Skeletal muscle tissue (tissue), 4 donors: ENCODE results near the gene MAP7. TPM values are rescaled to one million over a fixed set of nuclear protein-coding genes. Genes with fewer than 3 reads are reported as not detected.

Source experiments
- H3K27ac ChIP-seq: one replicate; pipeline ENCODE4 v1.7.0; 2013; ENCODE audit warnings: mild to moderate bottlenecking, low read depth, low read length, inconsistent platforms
- H3K27me3 ChIP-seq, 3 donors: one replicate each; pipeline ENCODE4 v1.7.0; 2013; ENCODE audit warnings: low read length in 3 of 3; ENCODE audit not compliant: control insufficient read depth in 3 of 3, insufficient read depth in 3 of 3
- H3K36me3 ChIP-seq, 3 donors: one replicate each; pipeline ENCODE4 v1.7.0; 2013; ENCODE audit warnings: low read length in 3 of 3; ENCODE audit not compliant: control insufficient read depth in 3 of 3, insufficient read depth in 3 of 3
- H3K4me1 ChIP-seq, 3 donors: one replicate each; pipeline ENCODE4 v1.7.0; 2013; ENCODE audit warnings: low read length in 3 of 3, mild to moderate bottlenecking in 3 of 3; ENCODE audit not compliant: control insufficient read depth in 3 of 3, insufficient read depth in 3 of 3
- H3K4me3 ChIP-seq, 3 donors: one replicate each; pipeline ENCODE4 v1.7.0; 2013; ENCODE audit warnings: low read length in 3 of 3
- H3K9ac ChIP-seq, 3 donors: one replicate each; pipeline ENCODE4 v1.7.0; 2013; ENCODE audit warnings: low read length in 3 of 3, mild to moderate bottlenecking in 3 of 3, moderate library complexity in 2 of 3, low read depth in 1 of 3
- H3K9me3 ChIP-seq, 3 donors: one replicate each; pipeline ENCODE4 v1.7.0; 2013; ENCODE audit warnings: low read length in 3 of 3; ENCODE audit not compliant: control insufficient read depth in 3 of 3
- total RNA-seq: library from RNA; depleted of rRNA; stranded (reverse); fragments of >200 nt; gene quantifications from one replicate; pipeline ENCODE4 v1.2.3, GENCODE V29; 2014
- donor health status: Osteomylitis.

The MAP7 gene
- total RNA-seq, 1 donor from 2014 or later = under 0.01 TPM

DNA sequence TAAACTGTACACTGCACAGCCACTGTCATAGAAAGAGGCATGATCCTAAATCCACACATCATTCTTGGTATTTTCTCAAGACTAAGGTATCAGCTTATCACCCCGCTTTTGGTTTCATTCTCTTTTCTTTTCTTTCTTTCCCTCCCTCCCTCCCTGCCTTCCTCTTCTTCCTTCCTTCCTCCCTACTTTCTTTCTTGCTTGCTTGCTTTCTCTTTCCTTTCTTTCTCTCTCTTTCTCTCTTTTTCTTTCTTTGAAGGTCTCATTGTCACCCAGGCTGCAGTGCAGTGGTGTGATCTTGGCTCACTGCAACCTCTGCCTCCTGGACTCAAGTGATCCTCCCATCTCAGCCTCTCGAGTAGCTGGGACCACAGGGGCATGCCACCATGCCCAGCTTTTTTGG, 81.1 kb downstream of the MAP7 start:
- no peak overlapping the region for H3K9ac ChIP-seq
- no peaks in the 10 kb centered on the region for H3K36me3 ChIP-seq
- H3K9me3 ChIP-seq = no peaks in the 10 kb centered on the region
- H3K4me1 ChIP-seq = no peaks in the 10 kb centered on the region
- no peak overlapping the region for H3K27ac ChIP-seq
- H3K4me3 ChIP-seq = no peak overlapping the region
- H3K27me3 ChIP-seq = no peaks in the 10 kb centered on the region

DNA sequence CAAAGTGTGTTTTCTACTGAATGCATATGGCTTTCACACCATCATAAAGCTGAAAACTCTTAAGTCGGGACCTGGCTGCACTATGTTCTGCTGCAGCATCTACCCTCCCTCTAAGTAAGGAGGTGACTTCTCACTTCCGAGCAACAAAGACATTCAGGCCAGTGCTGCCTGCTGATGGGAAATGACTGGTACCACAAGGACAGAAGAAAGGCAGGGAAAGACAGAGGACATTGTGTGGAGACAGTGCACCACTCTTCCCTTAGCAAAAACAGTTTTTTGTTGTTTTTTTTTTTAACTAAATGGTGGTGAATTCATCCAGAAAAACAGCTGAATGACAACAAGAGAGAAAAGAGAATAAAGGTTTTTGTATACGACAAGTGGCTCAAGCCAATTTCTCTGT, 81.5 kb downstream of the MAP7 start:
- H3K36me3 ChIP-seq = no peaks in the 10 kb centered on the region
- H3K27ac ChIP-seq = no peak overlapping the region
- H3K27me3 ChIP-seq = no peaks in the 10 kb centered on the region
- no peaks in the 10 kb centered on the region for H3K9me3 ChIP-seq
- H3K4me3 ChIP-seq = no peak overlapping the region
- no peak overlapping the region for H3K9ac ChIP-seq
- no peaks in the 10 kb centered on the region for H3K4me1 ChIP-seq

DNA sequence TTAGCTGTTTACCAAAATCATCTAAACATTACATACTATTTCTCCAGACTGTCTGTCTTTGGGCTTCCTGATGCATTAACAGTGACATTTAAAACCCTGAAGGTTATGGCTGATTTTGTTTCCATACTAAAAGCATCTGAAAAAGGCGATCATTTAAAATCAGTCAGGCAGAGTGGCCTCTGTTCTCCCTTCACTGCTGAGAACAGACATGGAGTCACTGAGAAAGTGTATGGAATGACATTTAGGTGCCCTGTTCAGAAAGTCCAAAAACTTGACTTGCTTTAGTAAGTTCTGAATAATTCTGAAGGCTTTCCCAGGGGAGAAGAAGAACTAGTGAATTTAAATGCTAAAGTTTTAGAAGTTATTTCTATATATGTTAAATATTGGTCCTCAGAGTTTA, 83.0 kb downstream of the MAP7 start:
- no peaks in the 10 kb centered on the region for H3K9me3 ChIP-seq
- H3K27ac ChIP-seq = no peak overlapping the region
- H3K4me1 ChIP-seq = no peaks in the 10 kb centered on the region
- no peak overlapping the region for H3K9ac ChIP-seq
- no peaks in the 10 kb centered on the region for H3K27me3 ChIP-seq
- H3K4me3 ChIP-seq = no peak overlapping the region
- no peaks in the 10 kb centered on the region for H3K36me3 ChIP-seq

DNA sequence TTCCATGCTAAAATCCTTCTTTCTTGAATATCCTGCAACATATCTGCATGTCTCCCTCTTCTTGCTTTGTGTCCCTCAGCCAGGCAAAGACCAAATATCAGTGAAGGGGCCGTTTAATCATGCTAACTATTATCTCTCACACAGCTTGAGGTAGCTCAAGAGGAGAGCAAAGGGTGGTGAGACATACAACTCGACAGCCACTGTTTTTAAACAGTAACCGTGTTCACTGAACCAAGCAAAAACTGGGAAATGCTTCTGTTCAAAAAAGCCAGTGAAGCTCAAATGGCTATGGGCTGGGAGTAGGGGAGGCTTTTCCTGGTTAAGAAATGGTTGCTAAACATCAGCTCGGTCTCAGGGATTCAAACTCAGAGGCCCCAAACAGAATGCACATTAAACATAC, 83.4 kb downstream of the MAP7 start:
- Histone ChIP-seq H3K27ac (no peak overlapping the region), H3K9me3 (no peaks in the 10 kb centered on the region), H3K27me3 (no peaks in the 10 kb centered on the region), H3K9ac (no peak overlapping the region), H3K4me1 (no peaks in the 10 kb centered on the region), H3K4me3 (no peak overlapping the region), H3K36me3 (no peaks in the 10 kb centered on the region)

DNA sequence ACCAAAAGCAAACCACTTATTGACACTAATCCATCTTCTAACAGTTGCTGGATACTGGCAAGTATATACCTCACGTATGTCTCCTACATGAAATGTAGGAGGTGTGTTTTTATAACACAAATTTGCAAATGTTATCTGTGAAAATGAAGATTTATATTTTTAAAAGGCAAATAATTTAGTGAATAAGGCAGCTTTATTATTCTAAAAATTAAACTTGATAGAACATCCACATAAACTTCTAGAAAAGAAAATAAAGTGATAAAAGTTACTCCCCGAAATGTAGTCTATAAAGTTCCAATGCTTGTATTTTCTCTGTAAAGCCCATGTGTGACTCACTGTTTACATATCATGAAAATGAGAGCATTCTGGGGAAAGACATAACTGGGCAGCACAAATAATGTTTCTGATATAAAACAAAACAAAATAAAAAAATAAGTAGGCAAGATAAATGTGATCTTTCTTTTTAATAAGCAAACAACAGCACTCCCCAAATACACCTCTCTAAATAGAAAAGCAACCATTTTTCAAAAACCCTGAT, 84.4 kb downstream of the MAP7 start:
- Histone ChIP-seq H3K27me3 (no peaks in the 10 kb centered on the region), H3K9ac (no peak overlapping the region), H3K4me3 (no peak overlapping the region), H3K9me3 (no peaks in the 10 kb centered on the region), H3K4me1 (no peaks in the 10 kb centered on the region), H3K36me3 (no peaks in the 10 kb centered on the region), H3K27ac (no peak overlapping the region)

GRCh38 chr6:136464874-136465273, 85.3 kb downstream of the MAP7 start:
- Histone ChIP-seq H3K9ac (no peak overlapping the region), H3K4me1 (no peaks in the 10 kb centered on the region)

GRCh38 chr6:136464148-136464547, 86.1 kb downstream of the MAP7 start:
- Histone ChIP-seq H3K27ac (no peak overlapping the region), H3K9ac (no peak overlapping the region), H3K9me3 (no peaks in the 10 kb centered on the region), H3K27me3 (no peaks in the 10 kb centered on the region), H3K36me3 (no peaks in the 10 kb centered on the region), H3K4me3 (no peak overlapping the region), H3K4me1 (no peaks in the 10 kb centered on the region)

More at GRCh38 chr6:136464874-136465273, 85.3 kb downstream of the MAP7 start:
- Histone ChIP-seq H3K27me3 (no peaks in the 10 kb centered on the region), H3K4me3 (no peak overlapping the region), H3K27ac (no peak overlapping the region), H3K36me3 (no peaks in the 10 kb centered on the region), H3K9me3 (no peaks in the 10 kb centered on the region)

DNA sequence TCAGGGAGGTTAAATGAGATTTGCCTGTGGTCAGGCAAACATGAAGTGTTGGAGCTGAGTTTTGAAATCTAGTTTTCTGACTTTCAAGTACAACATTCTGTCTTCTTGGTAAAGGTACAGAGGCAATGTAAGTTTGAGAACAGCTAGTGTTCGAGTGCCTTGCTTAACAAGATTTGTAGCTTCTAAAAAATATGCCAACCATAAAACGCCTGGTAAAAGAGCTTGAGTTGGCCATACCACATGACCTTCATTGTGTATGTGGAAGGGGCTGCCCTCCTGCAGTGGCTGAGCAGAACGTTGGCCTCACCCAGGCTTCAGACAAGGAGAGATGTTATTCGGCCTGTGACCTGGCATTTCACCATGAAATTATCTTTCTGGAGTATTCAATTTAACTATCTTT, 86.5 kb downstream of the MAP7 start:
- H3K36me3 ChIP-seq = no peaks in the 10 kb centered on the region
- H3K9ac ChIP-seq = no peak overlapping the region
- H3K27me3 ChIP-seq = no peaks in the 10 kb centered on the region
- H3K4me3 ChIP-seq = no peak overlapping the region
- H3K9me3 ChIP-seq = no peaks in the 10 kb centered on the region
- no peaks in the 10 kb centered on the region for H3K4me1 ChIP-seq
- no peak overlapping the region for H3K27ac ChIP-seq

DNA sequence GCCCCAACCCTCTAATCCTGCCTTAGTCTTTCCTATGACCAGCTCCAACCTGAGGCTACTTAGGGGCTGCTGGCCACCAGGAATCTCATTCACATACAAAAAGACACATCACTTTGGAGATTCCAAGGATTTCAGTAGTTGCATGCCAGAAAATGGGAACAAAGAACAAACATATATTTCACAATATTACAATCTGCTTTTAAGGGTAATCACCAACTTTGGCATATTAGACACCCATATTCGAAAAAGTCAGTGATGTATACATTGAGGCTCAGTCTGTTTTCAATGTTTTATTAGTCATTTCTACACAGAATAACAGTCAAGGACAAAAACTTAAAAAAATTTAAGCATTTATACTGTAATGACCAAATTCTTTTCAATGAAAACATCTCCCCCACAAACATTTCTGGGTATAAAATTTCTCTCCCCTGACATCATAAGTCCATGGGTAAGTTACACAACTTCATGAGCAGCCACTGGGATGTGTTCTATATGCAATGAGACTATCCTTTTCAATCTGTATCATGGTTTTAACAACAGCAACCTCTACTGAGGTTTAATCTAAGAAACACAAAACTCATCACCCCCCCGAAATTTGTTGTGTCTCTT, 103.5 kb downstream of the MAP7 start:
- no peaks in the 10 kb centered on the region for H3K9me3 ChIP-seq
- no peaks in the 10 kb centered on the region for H3K36me3 ChIP-seq
- no peak overlapping the region for H3K9ac ChIP-seq
- no peaks in the 10 kb centered on the region for H3K27me3 ChIP-seq
- H3K4me3 ChIP-seq = no peak overlapping the region
- H3K4me1 ChIP-seq = no peaks in the 10 kb centered on the region
- no peak overlapping the region for H3K27ac ChIP-seq

- H3K36me3 ChIP-seq = no peaks in the 10 kb centered on the region
- no peak overlapping the region for H3K9ac ChIP-seq
- no peak overlapping the region for H3K4me3 ChIP-seq
- H3K9me3 ChIP-seq = no peaks in the 10 kb centered on the region
- no peaks in the 10 kb centered on the region for H3K27me3 ChIP-seq
- no peaks in the 10 kb centered on the region for H3K4me1 ChIP-seq
- no peak overlapping the region for H3K27ac ChIP-seq
Observed at GRCh38 chr6:136446145-136446544, 104.1 kb downstream of the MAP7 start.
